H4 (cell line): ENCODE data around the gene RAPGEF6. TPM values are rescaled to one million over a fixed set of nuclear protein-coding genes. Genes with fewer than 3 reads are reported as not detected.

Experiments used
- DNase-seq: peaks from one replicate; pipeline ENCODE4 v3.0.0-alpha.2; 2015; ENCODE audit warnings: low spot score
- total RNA-seq: library from RNA; depleted of rRNA; stranded (reverse); fragments of >200 nt; shearing (Covaris generic); gene quantifications from 2 replicates; pipeline ENCODE4 v1.2.3, GENCODE V29; 2014

Gene RAPGEF6
- total RNA-seq, 1 experiment from 2014 or later: 9.8 TPM

DNA sequence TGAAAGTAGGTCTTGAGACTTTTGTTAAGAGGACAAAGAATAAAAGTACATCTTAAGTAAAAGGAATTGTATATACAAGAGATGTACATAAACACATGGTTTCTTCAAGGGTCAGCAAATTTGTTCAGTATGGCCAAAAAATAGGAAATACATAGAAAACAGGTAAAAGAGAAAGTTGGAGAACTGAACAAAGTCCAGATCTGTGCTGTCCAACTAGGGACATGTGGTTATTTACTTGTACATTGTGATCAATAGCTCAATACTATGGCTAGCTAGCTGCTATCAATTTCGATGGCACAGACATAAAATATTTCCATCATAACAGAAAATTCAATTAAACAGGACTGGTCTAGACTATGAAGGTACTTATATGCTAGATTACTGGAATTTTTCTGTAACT lies 92.3 kb downstream of the RAPGEF6 start:
- DNase-seq: no peak

DNA sequence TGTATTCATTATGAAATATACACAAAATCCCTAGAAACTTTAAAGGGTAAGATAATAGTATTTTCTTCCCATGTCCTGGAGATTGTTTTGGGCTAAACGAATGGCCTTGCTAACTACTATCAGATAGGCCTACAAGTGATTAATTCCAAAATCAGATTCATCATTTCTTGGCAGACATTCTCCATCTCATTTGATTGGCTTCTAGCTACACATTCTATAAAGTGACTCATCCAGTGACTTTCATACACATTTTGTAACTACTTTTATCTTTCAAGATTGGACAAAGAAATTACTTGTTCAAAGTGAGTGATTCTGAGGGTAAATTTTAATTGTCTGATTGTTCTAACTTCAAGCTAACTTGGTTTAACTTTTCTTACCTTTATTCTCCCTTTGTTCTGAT lies 93.3 kb downstream of the RAPGEF6 start:
- DNase-seq: no peak

- DNase-seq: no peak
Measured at GRCh38 chr5:131541071-131541470, 94.0 kb downstream of the RAPGEF6 start.

DNA sequence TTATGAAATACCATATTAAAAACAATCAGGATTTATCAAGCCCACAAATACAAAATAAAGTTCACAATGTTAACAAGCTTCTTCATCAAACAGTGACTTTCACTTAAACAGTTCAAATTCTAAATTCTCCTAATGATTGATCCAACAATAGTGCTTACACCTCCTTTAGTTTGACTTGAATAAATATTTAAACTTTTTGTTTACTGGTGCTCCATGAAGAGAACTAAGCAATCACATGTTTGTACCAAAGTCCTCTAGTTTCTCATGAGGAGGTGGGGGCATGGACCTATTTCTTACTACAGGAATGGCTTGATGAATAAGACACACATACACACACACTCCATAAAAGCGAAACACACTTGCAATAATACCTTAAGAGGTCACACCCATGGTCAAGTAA lies 95.8 kb downstream of the RAPGEF6 start:
- no peak for DNase-seq

- peak; percentile 40 for DNase-seq
Measured at GRCh38 chr5:131538177-131538593, 96.8 kb downstream of the RAPGEF6 start.

DNA sequence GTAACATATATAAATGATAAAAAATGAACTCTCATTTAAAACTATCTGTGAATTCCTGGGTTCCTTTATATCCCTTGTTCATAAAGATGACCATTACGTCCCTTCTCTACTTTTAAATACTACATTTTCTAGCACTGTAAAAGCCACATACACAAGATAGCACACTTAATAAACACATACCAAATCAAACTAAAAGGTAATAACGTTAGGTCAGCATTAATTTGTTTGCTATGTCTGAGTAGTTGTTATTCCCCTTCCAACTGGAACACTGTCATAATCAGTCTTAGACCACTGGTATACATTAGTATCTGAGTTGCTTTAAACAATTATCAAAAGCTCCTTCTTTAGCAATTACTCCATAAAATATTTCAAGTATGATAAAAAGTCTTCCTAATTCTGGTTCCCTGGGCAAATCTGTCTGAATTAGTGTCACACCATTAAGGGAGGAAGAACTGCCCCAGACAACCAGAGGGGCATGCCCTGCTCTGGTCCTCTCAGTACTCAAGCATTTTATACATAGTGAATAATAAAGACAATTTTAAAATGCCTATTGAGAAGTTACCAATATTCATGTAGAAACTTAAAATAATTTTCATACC lies 98.1 kb downstream of the RAPGEF6 start:
- DNase-seq: no peak

DNA sequence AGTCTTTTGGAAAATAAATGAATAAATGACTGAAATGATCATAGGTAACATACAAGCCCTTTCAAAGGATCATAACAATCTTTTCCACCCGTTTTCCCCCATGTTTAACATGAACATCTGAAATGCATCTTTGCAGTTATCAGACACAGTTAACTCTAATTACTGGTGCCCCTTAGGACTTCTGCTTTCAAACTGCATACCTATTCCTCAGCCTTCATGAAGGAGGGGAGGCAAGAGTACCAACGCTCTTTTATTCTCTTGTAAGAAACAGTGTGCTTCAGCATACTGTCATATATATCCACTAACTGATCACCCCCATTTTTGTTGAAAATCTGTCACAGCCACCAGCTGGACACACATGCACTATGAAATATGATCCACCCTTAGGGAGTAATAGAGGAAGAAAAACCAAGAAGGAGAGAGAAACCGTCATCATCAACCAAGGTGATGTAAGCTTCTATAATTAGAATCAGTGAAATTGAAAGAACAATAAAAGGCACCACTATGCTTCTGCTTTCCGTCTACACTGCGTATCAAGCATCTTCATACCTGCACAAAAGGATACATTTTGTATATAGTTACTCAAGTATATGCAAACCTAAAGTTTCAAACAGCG lies 98.7 kb downstream of the RAPGEF6 start:
- peak; percentile 44 for DNase-seq

- DNase-seq: no peak
Measured at GRCh38 chr5:131534974-131535373, 100.1 kb downstream of the RAPGEF6 start.

GRCh38 chr5:131533836-131534235 lies 101.2 kb downstream of the RAPGEF6 start:
- no peak for DNase-seq

- no peak for DNase-seq
Measured at GRCh38 chr5:131532031-131532640, 102.9 kb downstream of the RAPGEF6 start.

GRCh38 chr5:131530706-131531331 lies 104.2 kb downstream of the RAPGEF6 start:
- no peak for DNase-seq

GRCh38 chr5:131528682-131529081 lies 106.3 kb downstream of the RAPGEF6 start:
- DNase-seq: no peak

- no peak for DNase-seq
Measured at GRCh38 chr5:131525805-131526204, 109.2 kb downstream of the RAPGEF6 start.

GRCh38 chr5:131524431-131524830 lies 110.6 kb downstream of the RAPGEF6 start:
- DNase-seq: no peak

DNA sequence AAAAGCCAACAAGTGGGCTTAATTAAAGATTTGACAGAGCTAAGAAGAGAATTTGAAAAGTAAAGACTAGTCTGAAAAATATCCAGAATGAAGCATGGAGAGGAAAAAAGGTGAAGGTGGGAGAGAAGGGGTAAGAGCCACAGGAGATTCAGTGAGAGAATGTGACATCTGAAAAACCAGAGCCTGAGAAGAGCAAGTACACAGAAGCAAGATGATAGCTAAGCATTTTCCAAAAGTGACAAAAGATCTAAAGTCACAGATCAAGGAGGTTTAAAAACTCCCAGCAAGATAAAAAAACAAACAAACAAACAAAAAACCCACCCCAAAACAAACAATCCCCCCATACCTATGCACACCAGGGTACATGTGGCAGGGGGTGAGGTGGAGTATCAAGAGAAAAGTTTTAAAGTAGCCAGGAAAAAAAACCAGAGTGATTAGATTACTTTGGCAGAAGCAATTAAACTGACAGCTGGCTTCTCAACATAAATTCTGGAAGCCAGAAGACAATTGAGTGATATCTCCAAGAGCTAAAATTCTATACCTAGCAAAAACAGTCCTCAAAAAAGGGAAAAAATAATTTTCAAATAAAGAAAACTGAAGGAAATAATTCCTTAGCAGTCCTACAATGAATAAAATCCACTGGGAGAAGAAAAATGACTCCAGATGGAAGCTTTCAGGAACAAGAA lies 111.4 kb downstream of the RAPGEF6 start:
- no peak for DNase-seq

DNA sequence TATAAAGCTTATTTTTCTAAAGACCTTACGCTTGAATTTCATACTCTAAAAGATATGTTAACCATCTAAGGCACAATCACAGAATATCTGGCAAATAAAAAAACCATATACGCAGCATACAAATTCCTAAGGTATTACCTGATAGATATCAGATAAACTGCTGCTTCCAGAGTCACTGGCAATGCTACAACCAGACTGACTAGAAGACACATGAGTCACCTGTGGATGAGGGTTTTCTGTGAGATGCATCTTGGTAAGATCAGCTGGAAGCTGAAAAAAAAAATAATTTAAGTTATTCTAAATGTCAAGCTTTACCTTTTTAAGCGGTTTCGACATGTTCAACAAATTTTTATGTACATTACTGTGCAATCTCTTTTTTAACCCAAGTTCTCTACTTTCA lies 113.8 kb downstream of the RAPGEF6 start:
- no peak for DNase-seq

DNA sequence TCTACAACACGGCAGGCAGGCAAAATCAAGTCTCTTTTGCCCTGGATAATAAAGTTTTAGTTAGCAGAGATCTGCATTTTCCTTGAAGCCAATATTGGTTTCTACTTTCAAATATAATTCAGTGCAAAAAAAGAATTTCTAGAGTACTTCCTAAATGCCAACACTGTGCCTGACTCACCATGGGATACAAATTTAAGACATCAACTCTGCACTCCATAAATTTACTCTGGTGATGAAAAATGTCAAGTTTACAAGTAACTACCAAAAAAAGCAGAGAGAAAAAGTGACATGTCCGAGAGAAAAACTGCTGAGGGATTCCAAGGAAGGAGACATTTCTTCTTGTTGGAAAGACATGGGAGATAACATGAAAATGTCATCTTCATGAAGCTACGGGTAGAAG lies 119.7 kb downstream of the RAPGEF6 start:
- no peak for DNase-seq

DNA sequence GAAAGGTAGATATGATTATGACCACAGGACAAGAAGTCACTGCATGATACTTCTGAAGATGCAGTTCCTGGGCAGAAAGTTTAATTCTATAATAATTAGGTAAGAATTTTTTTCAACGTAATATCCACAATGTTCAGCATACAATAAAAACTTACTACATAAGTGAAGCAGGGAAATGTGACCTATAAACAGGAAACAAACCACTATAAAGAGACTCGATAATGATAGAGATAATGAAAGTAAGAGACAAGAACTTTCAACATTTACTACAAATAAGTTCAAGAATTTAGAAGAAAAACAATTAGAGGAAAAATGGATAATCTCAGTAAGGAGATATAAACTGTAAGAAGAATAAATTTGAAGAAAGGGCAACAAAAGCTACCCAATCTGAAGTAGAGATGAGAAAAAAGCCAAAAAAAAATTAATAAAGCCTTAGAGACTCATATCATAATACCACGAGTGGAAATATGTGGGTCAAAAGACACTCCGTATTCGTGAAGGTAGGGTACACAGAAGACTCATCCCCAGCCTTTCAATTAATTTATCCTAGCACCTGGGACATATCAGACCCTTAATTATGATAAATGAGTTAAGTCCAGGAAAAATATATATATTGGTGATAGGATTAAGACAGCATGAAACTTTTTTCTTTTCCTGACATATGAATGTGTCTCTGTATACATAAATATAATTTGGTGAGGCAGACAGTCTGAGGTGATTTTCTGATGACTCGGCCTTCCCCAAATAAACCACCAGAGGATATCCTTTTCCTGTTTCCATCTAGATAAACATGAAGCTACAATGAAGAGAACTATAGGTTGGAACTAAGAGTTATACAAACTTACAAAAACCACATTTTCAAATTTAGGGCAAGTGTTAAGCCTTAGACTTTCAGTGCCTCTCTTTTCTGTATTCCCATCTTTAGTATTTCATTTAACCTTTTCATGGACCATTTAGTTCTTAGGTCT lies 120.4 kb downstream of the RAPGEF6 start:
- DNase-seq: no peak

- DNase-seq: no peak
Measured at GRCh38 chr5:131513780-131514179, 121.2 kb downstream of the RAPGEF6 start.

DNA sequence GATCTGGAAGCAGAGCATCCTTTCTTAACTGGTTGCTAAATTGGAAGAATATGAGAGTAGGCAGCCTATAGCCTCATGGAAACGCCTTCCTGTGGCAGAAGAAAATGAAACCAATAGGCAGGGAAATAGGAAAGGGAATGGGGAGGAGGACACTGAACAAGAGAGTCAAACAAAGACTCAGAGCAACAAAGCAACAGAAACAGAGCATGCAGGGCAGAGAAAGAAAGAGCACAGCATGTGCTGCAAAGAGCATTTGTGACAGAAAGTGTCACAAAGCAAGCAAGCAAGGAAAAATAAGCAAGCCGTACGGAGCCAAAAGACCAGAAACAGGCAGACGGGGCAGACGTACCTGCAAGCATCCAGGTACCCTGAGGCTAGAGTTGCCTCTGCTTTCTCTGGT lies 123.1 kb downstream of the RAPGEF6 start:
- no peak for DNase-seq

DNA sequence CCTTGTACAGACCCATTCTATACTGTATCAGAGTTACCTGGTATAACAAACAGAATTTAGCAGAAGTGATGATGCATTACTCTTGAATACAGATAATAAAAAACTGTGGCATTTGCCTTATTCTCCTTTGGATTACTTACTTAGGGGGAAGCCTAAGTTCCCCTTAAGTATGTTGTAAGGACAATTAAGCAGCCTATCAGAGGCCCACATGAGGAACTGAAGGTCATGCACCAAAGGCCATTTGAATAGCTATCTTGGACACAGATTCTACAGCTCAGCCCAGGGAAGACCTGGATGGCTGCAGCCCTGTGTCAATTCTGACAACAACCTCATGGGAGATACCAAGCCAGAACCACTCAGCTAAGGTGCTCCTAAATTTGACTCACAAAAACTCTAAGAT lies 125.2 kb downstream of the RAPGEF6 start:
- DNase-seq: no peak
